ELR (cell line): Measurements from ENCODE around the gene PLA2G4D.

Experiments used
- DNase-seq: peaks from one replicate; pipeline ENCODE4 v3.0.0-alpha.2; 2015; ENCODE audit warnings: low read depth

PLA2G4D gene

GRCh38 chr15:42053914-42054313, 40.4 kb downstream of the PLA2G4D start:
- no peak for DNase-seq

GRCh38 chr15:42053010-42053409, 41.4 kb downstream of the PLA2G4D start:
- DNase-seq, result no peak

- no peak for DNase-seq
Observed at GRCh38 chr15:42050484-42051255, 43.7 kb downstream of the PLA2G4D start.

GRCh38 chr15:42048821-42049200, 45.6 kb downstream of the PLA2G4D start:
- no peak for DNase-seq

- no peak for DNase-seq
Observed at GRCh38 chr15:42048080-42048820, 46.1 kb downstream of the PLA2G4D start.

GRCh38 chr15:42046597-42046996, 47.8 kb downstream of the PLA2G4D start:
- no peak for DNase-seq

GRCh38 chr15:42045211-42045615, 49.1 kb downstream of the PLA2G4D start:
- DNase-seq, result no peak

- no peak for DNase-seq
Observed at GRCh38 chr15:42042602-42043400, 51.6 kb downstream of the PLA2G4D start.

GRCh38 chr15:42038401-42038800, 56.0 kb downstream of the PLA2G4D start:
- no peak for DNase-seq

GRCh38 chr15:42037656-42038055, 56.7 kb downstream of the PLA2G4D start:
- DNase-seq, result no peak

- DNase-seq, result no peak
Observed at GRCh38 chr15:42036966-42037365, 57.4 kb downstream of the PLA2G4D start.

GRCh38 chr15:42036112-42036905, 58.1 kb downstream of the PLA2G4D start:
- DNase-seq, result no peak

- DNase-seq, result peak; percentile 62
Observed at GRCh38 chr15:42035435-42035761, 59.0 kb downstream of the PLA2G4D start.

- no peak for DNase-seq
Observed at GRCh38 chr15:42034628-42035434, 59.5 kb downstream of the PLA2G4D start.

GRCh38 chr15:42033214-42033873, 61.0 kb downstream of the PLA2G4D start:
- DNase-seq, result no peak

GRCh38 chr15:42032376-42033213, 61.8 kb downstream of the PLA2G4D start:
- no peak for DNase-seq

GRCh38 chr15:42031198-42031915, 63.0 kb downstream of the PLA2G4D start:
- DNase-seq, result no peak

GRCh38 chr15:42027521-42027920, 66.8 kb downstream of the PLA2G4D start:
- DNase-seq, result no peak

- no peak for DNase-seq
Observed at GRCh38 chr15:42024303-42024702, 70.1 kb downstream of the PLA2G4D start.
